ENCODE data around the gene CCNJL. TPM values are rescaled to one million over a fixed set of nuclear protein-coding genes. Genes with fewer than 3 reads are reported as not detected.

Gene CCNJL
- total and polyA plus RNA-seq, 2 donors (not counting 1 experiment from before 2014, with no cell fraction given): 0.03 to 0.67 TPM

DNA sequence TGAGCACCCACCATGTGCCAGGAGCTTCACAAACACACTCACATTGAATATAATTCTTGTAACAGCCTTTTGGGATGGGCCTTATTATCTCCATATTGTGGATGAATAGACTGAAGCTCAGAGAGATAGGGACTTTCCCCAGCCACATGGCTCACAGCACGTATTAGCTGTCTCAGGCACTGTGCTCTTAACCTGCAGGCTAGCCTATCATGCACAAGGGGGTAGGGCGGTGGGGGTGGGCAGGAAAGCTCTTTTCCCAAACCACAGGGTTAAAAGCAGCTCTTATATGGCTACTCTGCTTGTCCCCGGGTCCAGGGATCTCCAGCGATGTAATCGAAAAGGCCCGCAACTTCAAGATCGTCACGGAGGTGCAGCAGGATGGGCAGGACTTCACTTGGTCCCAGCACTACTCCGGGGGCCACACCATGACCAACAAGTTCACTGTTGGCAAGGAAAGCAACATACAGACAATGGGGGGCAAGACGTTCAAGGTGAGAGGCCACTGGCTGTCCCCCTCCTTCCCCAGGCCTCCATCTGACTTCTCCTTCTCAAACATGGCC is 80.5 kb downstream of the CCNJL start:
- H3K27me3 Mint-ChIP-seq: no peaks in the 10 kb centered on the region
- H3K4me1 Mint-ChIP-seq: peaks cover 3% of the 10 kb centered on the region
- H3K4me1 ChIP-seq (ENCODE audit: control insufficient read depth in 2 of 2, insufficient read depth in 2 of 2, low read length in 2 of 2): no peaks in the 10 kb centered on the region
- H2AFZ ChIP-seq (ENCODE audit: insufficient read depth, low read depth, low read length, poor library complexity, severe bottlenecking): no peak overlapping the region
- H3K27ac Mint-ChIP-seq: no peak overlapping the region
- ATAC-seq (ENCODE audit: low read depth): no peak
- no peak overlapping the region for H3K4me2 ChIP-seq (replicated peaks; ENCODE audit: low read depth, low read length, poor library complexity, severe bottlenecking)
- DNase-seq: no peak
- no peak overlapping the region for H3K27ac ChIP-seq (ENCODE audit: low read length in 2 of 2)
- H3K36me3 ChIP-seq (replicated peaks in 1 of 2; ENCODE audit: control extremely low read depth in 1 of 2, control insufficient read depth in 1 of 2, extremely low read depth in 1 of 2, insufficient read depth in 2 of 2, low read length in 1 of 2): no peaks in the 10 kb centered on the region
- intact Hi-C loops (cut with micrococcal nuclease): no loop called here
- H3K4me3 Mint-ChIP-seq: no peak overlapping the region
- no peak overlapping the region for H3K4me3 ChIP-seq (ENCODE audit: control extremely low read depth in 1 of 5, extremely low read depth in 1 of 5, insufficient read depth in 1 of 5, low read depth in 2 of 5, low read length in 4 of 5)
- WGBS (ENCODE audit: insufficient coverage): 86% methylated on average over 9 of the region's 10 CpGs
- no peaks in the 10 kb centered on the region for H3K79me2 ChIP-seq (ENCODE audit: control insufficient read depth, insufficient read depth, low read length)
- H3K9ac ChIP-seq (ENCODE audit: low read length): no peak overlapping the region
- CTCF ChIA-PET: no interaction called here
- POLR2A ChIA-PET: no interaction called here
- no peaks in the 10 kb centered on the region for H3K9me3 Mint-ChIP-seq (ENCODE audit: insufficient read depth)
- no peaks in the 10 kb centered on the region for H3K27me3 ChIP-seq (replicated peaks in 1 of 4; ENCODE audit: control extremely low read depth in 1 of 4, control insufficient read depth in 3 of 4, insufficient read depth in 4 of 4, low read length in 3 of 4)
- TF ChIP-seq EZH2 (IDR thresholded peaks at IDR 0.05; ENCODE audit: borderline replicate concordance, insufficient read depth, low read depth, low read length, poor library complexity, severe bottlenecking): no peak
- TF ChIP-seq, protein P1, sequence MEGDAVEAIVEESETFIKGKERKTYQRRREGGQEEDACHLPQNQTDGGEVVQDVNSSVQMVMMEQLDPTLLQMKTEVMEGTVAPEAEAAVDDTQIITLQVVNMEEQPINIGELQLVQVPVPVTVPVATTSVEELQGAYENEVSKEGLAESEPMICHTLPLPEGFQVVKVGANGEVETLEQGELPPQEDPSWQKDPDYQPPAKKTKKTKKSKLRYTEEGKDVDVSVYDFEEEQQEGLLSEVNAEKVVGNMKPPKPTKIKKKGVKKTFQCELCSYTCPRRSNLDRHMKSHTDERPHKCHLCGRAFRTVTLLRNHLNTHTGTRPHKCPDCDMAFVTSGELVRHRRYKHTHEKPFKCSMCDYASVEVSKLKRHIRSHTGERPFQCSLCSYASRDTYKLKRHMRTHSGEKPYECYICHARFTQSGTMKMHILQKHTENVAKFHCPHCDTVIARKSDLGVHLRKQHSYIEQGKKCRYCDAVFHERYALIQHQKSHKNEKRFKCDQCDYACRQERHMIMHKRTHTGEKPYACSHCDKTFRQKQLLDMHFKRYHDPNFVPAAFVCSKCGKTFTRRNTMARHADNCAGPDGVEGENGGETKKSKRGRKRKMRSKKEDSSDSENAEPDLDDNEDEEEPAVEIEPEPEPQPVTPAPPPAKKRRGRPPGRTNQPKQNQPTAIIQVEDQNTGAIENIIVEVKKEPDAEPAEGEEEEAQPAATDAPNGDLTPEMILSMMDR (IDR thresholded peaks at IDR 0.05): no peak
- no peaks in the 10 kb centered on the region for H3K9me3 ChIP-seq (ENCODE audit: control extremely low read depth in 1 of 3, control insufficient read depth in 2 of 3, insufficient read depth in 1 of 3, low read length in 2 of 3)
- H4K20me1 ChIP-seq (ENCODE audit: control insufficient read depth, insufficient read depth, low read length, poor library complexity, severe bottlenecking): no peaks in the 10 kb centered on the region

DNA sequence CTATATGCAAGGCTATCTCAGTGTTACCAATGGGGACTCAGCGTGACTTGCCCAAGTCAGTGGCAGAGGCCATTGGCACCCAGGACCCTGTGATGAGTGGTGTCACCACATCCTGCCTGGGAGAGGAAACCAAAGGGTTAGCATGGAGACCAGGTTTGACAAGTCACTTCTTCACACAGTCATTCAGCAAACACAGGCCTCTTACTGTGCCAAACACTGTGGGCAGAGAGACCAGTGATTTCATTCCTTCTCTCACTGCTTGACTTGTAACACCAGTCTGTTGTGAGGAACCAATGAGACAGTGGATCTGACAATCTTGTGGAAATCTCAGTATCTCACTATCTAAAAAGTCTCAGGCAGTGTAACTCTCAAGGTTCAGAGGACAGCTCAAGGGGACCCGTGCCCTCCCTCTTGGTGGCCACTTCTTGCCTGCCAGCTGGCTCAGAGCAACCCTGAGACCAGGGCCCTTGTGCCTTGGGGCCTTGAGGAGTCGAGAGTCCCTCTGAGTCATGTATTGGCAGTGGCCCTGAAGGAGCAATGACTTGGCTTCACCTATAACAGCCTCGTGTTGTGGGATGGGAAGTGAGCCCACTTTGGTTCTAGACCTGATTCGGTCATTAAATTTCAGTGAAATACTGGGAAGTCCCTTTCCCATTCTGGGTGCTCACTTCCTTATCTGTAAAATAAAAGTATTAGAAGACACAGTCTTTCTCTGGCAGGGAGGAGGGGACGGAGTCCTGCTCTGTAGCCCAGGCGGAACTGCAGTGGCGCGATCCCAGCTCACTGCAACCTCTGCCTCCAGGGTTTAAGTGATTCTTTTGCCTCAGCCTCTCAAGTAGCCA is 81.5 kb downstream of the CCNJL start:
- Histone ChIP-seq H3K4me3 (ENCODE audit: control extremely low read depth in 1 of 5, extremely low read depth in 1 of 5, insufficient read depth in 1 of 5, low read depth in 2 of 5, low read length in 4 of 5) (no peak overlapping the region), H3K27me3 (replicated peaks in 1 of 4; ENCODE audit: control extremely low read depth in 1 of 4, control insufficient read depth in 3 of 4, insufficient read depth in 4 of 4, low read length in 3 of 4) (no peaks in the 10 kb centered on the region), H3K27ac (ENCODE audit: low read length in 2 of 2) (no peak overlapping the region), H3K9ac (ENCODE audit: low read length) (no peak overlapping the region), H3K4me1 (ENCODE audit: control insufficient read depth in 2 of 2, insufficient read depth in 2 of 2, low read length in 2 of 2) (no peaks in the 10 kb centered on the region), H4K20me1 (ENCODE audit: control insufficient read depth, insufficient read depth, low read length, poor library complexity, severe bottlenecking) (no peaks in the 10 kb centered on the region), H3K9me3 (ENCODE audit: control extremely low read depth in 1 of 3, control insufficient read depth in 2 of 3, insufficient read depth in 1 of 3, low read length in 2 of 3) (no peaks in the 10 kb centered on the region), H3K79me2 (ENCODE audit: control insufficient read depth, insufficient read depth, low read length) (no peaks in the 10 kb centered on the region), H3K4me2 (replicated peaks; ENCODE audit: low read depth, low read length, poor library complexity, severe bottlenecking) (no peak overlapping the region), H3K36me3 (replicated peaks in 1 of 2; ENCODE audit: control extremely low read depth in 1 of 2, control insufficient read depth in 1 of 2, extremely low read depth in 1 of 2, insufficient read depth in 2 of 2, low read length in 1 of 2) (no peaks in the 10 kb centered on the region), H2AFZ (ENCODE audit: insufficient read depth, low read depth, low read length, poor library complexity, severe bottlenecking) (no peak overlapping the region)
- intact Hi-C loops (cut with micrococcal nuclease): no loop called here
- ATAC-seq (ENCODE audit: low read depth) (no peak), DNase-seq (no peak)
- WGBS (ENCODE audit: insufficient coverage): 78% methylated on average over 7 of the region's 9 CpGs
- Mint-ChIP-seq H3K27ac (no peak overlapping the region), H3K4me1 (peaks cover 3% of the 10 kb centered on the region), H3K9me3 (ENCODE audit: insufficient read depth) (no peaks in the 10 kb centered on the region), H3K27me3 (no peaks in the 10 kb centered on the region), H3K4me3 (no peak overlapping the region)
- TF ChIP-seq, protein P1 (IDR thresholded peaks at IDR 0.05): no peak
- no peak for TF ChIP-seq EZH2 (IDR thresholded peaks at IDR 0.05; ENCODE audit: borderline replicate concordance, insufficient read depth, low read depth, low read length, poor library complexity, severe bottlenecking)
- CTCF ChIA-PET: interaction anchor here (0.9 kb wide), 1 partner anchor 11 kb away, joined by 3 read pairs; no protein-coding TSS in a partner anchor
- POLR2A ChIA-PET: no interaction called here

All from B cell (primary cell).